SHP77 treated with DMSO at 0.1 percent for 48 hours (cell line): ENCODE results near the gene GPC6.

Experiments used
- DNase-seq: peaks from one replicate; lab custom pipeline; 2025; lab: John Stamatoyannopoulos, UW

GPC6 gene

GRCh38 chr13:93775507-93776108 is 549.0 kb downstream of the GPC6 start:
- no peak for DNase-seq

- DNase-seq, result no peak
Measured at GRCh38 chr13:93776936-93777335, 550.3 kb downstream of the GPC6 start.

GRCh38 chr13:93777504-93777903 is 550.9 kb downstream of the GPC6 start:
- no peak for DNase-seq

DNA sequence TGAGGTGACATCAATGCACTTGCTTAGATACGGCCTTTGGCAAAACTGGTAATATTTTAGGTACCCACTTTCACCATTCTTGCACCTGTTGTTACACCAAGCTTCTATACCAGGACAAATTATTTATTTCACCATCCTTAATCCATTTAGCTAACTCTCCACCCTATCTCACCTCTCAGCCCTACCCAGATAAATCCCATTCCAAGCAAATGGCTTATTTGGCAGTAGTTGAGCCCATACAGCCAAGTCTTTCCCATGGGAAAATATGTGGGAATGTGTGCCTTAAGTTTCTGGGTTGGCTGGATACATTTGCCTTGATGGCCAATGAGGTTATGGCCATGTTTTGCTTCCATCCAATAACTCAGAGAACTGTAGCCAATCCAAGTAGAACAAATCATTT is 551.9 kb downstream of the GPC6 start:
- DNase-seq, result no peak

DNA sequence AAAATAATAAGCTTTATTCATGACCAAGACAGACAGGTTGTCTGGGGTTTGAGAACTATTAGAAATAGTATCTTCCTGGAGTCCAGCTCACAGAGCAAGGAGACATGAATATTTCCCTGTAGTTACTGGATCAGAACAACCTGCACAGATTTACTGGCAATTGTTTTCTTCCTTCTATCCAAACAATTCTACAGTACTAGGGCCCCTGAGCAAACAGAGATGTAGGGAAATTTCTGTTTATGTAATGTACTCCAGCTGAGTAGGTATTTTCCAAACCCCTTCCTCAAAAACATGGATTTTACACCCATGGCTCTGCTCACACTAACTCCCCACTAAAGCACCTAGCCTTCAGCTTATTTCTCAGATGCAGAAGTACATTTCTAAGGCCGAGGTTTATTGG is 557.6 kb downstream of the GPC6 start:
- no peak for DNase-seq

DNA sequence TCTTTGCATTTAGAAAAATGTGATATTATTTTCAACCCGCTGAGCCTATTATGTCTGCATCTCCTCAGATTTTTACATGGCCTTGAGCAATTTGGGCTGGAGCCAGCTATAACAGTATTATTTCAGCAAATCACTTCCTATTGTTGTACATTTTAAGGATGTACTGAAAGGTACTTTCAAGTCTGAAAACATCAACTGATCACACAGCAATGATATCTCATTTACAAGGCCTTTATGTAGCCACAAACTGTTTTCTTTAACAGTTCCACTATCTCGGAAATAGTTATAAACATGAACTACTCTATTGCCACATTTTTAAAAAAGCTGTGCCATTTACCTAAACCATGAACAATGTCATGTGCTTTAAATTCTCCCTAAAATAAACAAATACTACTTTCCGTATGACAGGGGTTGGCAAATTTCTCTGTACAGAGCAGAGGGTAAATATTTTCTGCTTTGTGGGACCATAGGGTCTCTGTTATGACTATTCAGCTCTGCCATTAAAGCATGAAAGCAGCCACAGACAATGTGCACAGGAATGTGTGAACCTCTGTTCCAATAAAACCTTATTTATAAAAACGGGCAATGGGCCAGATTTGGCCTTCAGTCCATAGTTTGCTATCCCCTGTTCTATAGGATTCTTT is 560.4 kb downstream of the GPC6 start:
- DNase-seq, result no peak

GRCh38 chr13:93788456-93788855 is 561.8 kb downstream of the GPC6 start:
- DNase-seq, result no peak

DNA sequence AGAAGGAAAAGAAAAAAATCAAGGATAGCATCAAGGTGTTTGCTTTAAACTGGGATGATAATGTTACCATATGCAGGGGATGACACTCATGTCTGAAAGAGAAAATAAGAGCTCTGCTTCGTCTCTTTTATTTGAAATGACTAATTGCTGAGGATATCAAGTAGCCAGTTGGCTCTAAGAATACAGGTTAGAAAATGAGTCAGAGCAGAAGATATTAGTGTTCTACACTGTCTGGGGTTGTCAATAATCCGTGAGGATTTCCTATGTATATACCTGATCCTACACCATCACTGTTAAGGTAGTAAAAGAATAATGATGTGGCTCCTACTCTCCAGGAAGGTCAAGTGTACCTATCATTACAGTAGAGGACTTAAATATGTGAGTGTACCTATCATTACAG is 562.5 kb downstream of the GPC6 start:
- no peak for DNase-seq

DNA sequence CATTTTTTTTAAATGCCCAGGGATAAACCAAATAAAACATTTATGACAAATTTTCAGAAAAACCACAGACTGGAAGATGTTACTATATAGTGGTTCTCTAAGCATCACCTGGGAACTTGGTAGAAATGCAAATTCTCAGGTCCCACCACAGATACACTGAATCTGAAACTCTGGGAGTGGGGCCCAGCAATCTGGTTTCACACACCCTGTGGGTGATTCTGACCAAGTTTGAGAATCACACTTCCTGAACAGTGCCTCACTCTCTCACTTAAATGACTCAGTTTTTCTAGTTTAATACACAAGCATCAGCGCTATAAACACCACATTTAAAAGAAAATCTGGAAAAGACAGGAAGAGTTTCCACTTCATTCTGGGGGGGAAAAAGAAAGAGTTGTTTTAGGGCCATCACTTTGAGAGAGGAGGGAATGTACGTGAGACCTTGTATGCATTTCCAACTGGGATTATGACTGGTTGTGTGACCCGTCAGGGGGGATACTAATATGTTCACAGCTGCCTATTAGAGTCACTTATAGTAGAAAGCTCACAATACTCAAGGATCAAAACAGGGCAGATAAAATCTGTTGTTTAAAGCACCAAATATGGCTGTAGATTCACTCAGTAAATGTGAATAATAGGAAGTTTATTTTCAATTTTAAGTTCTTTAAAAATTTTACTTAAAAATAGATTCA is 567.7 kb downstream of the GPC6 start:
- DNase-seq, result no peak

DNA sequence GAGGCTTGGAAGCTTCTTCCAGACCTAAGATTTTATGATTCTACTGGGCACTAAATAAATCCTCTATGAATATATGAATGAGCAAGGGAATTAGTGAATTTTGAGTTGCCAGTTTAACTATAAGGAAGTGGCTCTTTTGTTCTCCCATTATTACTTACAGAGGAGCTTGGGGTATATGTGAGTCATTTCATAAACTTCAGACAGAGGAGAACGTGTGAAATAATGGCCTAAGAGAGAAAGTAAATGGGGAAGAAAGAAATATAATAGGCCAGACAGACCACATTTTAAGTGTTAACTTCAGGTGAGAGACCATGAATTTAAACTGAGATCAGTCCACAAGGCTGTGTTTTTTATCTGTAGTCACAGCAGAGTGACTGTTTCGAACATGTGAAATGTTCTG is 570.9 kb downstream of the GPC6 start:
- DNase-seq, result no peak

GRCh38 chr13:93800342-93800741 is 573.7 kb downstream of the GPC6 start:
- no peak for DNase-seq

GRCh38 chr13:93805736-93806135 is 579.1 kb downstream of the GPC6 start:
- no peak for DNase-seq

DNA sequence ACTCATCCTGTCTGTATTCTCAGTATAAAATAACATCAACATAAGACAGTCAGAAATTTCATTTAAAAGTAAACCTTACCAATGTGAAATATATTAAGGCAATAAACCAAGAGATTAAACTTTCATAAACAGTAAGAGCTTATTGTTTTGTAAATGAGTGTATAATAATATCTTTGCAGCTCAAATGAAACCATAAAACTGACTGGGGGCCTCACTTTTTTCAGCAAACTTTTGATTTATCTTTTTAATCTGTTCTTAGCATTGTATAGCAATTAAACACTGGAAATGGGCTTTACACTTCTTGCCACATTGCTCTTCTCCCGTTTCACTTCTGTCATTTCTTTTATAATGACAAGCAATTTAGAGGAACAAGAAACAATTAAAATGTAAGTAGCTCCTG is 580.3 kb downstream of the GPC6 start:
- no peak for DNase-seq

DNA sequence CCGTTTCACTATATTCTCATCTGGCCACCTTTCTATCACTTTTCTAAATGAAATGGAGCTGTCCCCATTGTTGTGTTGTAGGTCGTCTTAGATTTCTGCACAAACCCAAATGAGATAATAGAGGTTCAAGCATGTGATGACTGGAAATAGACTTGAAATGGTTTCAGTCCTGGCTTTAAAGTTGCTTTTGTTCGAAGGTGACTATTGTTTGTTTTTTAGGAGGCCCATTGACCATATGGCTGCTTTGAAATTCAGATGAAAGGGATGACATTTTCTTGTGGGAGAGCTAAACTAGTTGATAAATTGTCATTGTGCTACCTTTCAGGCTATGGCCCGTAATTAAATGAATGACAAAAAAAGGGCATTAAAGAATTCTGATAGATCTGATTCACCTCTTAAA is 583.7 kb downstream of the GPC6 start:
- no peak for DNase-seq

- no peak for DNase-seq
Measured at GRCh38 chr13:93811071-93811737, 584.6 kb downstream of the GPC6 start.

DNA sequence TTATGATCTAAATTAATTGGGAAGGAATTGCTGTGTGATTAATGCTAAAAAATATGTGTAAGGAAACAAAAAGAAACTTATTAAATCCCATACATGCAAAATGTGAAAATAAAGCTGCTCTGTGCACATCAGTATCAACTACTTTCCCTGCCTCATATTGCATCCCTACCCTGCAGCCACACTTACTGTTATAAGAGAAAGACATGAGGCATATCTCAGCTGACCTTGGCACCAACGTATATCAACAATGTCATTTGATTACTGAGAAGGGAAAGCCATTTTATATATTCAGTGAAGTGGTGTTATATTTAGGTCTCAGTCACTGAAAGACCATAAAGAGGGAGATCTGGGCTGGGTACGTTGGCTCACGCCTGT is 585.1 kb downstream of the GPC6 start:
- DNase-seq, result no peak

DNA sequence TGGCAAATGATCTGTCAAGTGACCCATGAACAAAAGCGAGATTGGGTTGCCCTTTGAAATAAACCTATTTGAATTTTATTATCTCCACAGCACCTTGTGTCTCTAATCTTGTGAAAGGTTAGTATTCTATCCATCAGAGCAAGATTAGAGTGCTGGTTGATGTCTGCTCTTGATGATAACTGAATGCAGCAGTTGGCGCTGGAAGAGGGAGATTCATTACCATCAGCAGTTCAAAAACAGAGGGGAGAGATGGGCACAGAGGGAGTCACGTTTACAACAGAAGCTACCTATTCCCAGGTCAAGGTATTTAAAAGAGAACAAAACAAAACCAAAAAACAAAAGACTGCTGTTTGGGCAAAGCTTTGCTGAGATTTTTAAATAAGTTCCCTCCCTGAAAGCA is 588.1 kb downstream of the GPC6 start:
- no peak for DNase-seq

DNA sequence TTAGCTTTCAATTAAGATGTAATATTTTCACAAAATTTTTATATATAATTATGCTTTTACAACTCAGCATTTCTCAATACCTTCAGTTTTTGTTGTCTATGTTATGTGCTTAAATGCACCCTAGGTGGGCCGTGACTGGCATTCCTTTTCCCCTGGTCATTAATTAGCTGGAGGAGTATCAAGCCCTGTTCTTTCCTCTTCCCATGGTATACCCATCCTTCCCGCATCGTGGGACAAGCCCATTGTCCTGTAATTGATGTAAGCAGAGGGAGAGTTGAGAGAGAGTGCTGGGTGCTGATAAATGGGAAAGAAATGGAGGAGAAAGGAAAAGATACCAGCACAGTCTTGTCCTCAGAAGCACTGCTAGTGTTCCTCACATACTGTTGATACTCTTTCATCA is 591.7 kb downstream of the GPC6 start:
- DNase-seq, result no peak

DNA sequence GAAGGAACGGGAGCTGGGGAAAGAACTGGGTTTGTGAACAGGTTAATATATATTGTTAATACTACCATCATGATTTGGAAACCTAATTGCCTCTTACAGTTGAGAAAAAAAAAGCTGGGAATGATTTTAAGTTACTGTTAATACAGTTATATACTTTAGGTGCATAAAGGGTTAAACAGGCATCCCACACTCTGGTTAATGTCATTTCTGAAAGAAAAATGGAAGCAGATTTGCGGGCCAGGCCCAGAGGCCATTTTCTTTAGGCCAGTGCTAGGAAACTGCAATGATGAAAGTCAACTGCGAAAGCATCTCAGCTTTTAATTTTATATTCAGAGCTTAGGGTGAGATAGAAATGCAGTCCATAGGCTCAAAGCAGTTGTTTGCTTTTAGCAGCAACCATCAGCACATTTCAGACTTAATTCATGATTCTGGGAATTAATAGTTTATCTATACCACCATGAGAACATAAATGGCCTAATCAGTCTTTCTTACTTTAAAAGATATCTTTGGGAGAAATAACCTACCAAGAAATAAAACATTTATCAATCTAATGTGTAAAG is 592.8 kb downstream of the GPC6 start:
- no peak for DNase-seq

DNA sequence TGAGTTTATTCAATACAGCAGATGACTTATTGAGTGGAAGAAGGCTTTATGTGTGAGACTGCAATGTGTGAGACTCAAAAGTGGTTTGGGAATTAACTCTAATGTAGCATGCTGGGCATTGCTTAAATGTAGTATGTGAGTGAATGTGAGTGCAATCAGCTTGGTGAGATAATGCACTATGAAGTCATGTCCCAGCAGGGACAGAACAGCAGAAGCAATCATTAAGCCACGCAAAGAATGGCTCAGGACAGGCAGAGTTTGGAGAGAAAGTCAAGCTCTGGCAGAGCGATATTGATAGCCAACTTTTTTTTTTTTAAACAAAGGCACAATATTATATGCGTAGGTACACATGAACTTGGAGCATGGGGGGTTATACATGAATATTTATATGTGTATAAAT is 597.7 kb downstream of the GPC6 start:
- no peak for DNase-seq

- no peak for DNase-seq
Measured at GRCh38 chr13:93834051-93834450, 607.4 kb downstream of the GPC6 start.

DNA sequence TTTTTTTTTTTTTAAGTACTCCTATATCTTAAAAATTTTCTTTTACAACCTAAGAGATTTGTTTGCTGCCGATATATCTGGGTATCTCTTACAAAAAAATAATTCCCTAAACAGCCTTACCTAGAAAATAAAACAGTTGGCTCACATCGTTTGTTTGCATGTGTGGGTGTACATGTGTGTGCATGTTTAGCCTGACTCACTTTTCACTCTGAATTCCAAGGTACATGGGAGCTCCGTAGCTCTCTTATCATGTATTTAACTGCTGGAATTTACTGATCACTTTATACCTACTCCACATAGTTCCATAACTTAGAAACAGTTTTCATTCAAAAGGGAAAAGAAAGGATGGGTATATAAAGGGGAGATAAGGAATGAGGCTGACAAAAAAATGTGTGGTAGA is 616.5 kb downstream of the GPC6 start:
- no peak for DNase-seq

GRCh38 chr13:93847162-93847561 is 620.6 kb downstream of the GPC6 start:
- no peak for DNase-seq
